Stimulated activated CD4-positive, alpha-beta T cell treated with anti-CD3 and anti-CD28 coated beads, Interleukin-12 subunit alpha, Interleukin-12 subunit beta, amount 100 ng/mL, for 48 hours (primary cell): Measurements from ENCODE around the gene BTG1.

ENCODE experiments used
- DNase-seq, 3 donors: peaks; one replicate each; pipeline ENCODE4 v3.0.0-alpha.2; 2020; ENCODE audit warnings: low read depth in 2 of 3, low spot score in 1 of 3

The BTG1 gene

GRCh38 chr12:92133795-92134637, 11.6 kb downstream of the BTG1 start:
- DNase-seq: no peak

DNA sequence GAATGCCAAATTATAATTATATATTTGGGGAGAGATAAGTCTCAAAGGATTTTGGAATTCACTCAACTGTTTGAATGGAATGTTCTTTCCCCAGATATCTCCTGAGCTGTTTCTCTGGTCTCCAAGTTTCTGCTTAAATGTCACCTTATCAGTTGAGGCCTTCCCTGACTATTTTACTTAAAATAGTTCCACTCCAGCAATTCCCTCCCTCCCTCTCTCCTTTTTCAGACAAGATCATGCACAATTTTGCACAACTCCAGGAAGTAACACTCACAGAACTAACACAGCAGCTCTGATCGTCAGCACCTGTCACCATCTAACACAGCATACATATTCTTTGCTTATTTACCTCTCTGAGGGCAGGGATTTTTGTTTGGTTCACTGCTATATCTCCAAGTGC, 12.5 kb downstream of the BTG1 start:
- DNase-seq: no peak

- no peak for DNase-seq
Observed at GRCh38 chr12:92132288-92132687, 13.4 kb downstream of the BTG1 start.

DNA sequence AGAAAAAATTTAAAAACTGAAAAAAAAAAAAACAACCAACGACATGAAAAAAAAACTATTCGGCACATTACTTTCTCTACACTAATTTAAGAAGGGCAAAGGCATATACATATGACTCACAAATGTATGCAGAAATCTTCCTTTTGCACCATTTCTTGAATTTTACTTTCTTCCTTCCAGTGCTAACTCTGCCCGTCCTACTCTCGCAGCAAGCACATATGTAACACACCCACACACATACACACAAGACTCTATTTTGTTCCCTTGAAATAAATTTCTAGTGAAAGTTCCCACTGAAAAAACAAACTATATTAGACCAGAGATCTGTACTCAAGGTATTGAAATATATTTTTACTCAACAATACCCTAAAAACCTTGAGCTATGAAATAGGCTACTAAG, 14.6 kb downstream of the BTG1 start:
- DNase-seq: no peak

DNA sequence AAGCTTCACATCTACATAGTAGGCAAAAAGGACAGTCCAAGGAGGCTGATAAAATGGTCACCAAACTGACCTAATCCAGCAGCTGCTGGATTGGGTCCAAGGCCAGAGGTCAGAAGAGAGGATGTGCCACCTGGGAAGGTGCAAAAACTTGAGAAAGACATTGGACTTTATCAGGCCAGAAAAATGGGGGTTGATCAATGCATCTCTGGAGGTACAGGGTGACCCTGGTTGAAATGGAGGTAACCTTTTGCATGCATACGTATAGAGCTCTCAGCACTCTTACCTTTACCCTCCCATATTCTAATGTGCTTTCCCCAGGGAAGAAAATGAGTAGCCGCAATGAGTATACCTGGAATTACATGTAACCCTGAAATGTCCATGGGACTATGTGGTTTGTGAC, 16.0 kb downstream of the BTG1 start:
- no peak for DNase-seq

- DNase-seq: no peak
Observed at GRCh38 chr12:92128612-92129011, 17.0 kb downstream of the BTG1 start.

GRCh38 chr12:92124689-92125029, 21.0 kb downstream of the BTG1 start:
- no peak for DNase-seq

DNA sequence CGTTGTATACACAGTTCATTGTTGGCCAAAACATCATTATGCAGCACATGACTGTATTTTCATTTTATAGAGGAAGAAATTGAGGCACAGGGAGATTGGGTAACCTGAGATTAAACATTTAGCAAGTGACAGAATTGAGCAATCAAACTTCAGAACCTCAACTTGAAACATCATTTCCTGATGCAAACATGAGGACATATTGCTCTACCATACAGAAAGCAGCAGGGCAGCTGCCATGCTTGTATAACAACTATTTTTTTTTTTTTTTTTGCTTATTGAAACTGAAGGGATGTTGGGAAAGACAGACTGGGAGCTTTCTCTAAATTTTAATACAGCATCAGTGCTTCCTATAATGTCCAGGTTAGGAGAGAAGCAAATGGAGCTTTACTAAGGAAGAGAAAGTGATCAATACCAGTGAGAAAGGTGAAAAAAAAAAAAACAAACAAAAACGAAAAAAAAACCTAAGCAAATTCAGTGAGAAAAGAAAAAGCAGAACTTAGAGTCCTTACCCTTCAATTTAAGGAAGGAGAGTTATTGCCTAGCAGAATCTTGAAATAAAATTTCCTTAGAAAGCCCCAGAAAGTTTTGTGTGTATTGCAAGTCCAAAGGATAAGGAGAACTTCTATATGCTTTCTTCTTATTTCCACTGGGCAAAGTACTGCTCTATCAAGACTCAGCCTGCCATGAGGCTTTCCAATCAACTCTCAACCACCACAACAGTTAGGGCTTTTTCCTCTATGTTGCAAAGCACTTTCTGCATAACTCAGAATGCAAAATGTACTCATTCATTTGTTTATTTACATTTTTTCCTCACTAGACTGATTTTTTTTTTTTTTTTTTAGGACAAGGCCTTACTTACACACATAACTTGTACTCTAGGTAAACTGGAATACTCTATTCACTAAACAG, 21.6 kb downstream of the BTG1 start:
- DNase-seq: no peak

DNA sequence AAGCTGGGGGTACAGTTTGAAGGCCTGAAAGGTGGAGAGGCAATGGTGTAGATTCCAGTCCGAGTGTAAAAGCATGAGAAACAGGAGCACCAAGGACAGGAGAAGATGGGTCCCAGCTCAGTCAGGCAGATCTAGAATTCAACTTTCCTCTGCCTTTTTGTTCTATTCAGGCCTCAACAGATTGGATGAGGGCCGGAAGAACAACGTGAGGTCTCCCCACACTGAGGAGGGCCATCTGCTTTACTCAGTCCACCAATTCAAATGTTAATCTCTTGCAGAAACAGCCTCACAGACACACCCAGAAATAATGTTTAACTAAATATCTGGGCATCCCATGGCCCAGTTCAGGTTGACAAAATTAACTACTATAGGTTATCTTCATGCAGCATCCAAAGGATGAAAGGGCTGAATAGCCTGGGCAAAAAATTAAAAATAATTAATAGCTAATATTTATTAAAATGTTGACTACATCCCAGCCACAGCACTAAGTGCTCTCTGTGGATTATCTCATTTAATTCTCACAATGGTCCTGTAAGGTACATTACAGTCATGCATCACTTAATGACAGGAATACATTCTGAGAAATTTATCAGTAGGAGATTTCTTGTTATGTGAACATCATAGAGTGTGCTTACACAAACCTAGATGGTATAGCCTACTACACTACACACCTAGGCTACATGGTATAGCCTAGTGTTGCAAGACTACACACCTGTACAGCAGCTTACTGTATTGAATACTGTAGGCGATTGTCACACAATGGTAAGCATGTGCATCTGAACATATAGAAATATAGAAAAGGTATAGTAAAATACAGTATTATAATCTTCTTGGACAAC, 22.5 kb downstream of the BTG1 start:
- no peak for DNase-seq

DNA sequence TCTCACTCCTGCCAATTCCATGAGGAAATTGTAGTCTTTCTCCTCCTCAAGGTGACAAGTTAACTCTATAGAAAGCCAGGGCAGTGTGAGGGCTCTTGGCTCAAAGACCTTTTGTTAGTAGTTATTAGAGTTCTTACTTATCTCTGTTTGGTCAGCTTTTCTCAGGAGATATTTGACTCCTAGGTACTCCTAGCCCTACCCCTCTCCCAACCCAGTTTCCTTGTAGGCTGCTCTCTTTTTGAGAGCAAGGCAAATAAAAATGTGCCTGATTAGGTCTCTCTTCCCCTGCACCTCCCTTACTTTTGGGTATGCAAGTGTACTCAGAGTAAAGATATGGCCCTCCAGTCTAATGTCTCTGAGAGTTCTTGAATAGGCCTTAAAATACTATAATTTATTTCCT, 23.8 kb downstream of the BTG1 start:
- DNase-seq: no peak

DNA sequence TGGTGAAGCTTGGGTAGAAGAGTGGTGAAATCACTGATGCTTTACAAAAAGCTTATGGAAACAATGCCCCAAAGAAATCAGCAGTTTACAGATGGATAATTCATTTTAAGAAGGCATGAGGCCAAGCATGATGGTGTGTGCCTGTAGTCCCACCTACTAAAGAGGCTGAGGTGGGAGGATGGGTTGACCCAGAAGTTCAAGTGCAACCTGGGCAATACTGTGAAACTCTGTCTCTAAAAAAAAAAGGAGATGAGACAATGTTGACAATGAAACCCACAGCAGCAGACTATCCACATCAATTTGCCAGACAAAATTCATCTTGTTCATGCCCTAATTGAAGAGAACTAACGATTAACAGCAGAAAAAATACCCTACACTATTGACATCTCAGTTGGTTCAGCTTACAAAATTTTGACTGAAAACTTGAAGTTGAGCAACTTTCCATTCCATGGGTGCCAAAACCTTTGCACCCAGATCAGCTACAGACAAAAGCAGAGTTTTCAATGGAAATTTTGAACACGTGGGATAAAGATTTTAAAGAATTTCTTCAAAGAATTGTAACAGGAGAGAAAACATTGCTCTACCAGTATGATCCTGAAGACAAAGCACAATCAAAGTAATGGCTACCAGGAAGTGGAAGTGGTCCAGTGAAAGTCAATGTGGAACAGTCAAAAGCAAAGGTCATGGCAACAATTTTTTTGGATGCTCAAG, 26.7 kb downstream of the BTG1 start:
- DNase-seq: no peak

GRCh38 chr12:92114834-92115233, 30.8 kb downstream of the BTG1 start:
- DNase-seq: no peak

- no peak for DNase-seq
Observed at GRCh38 chr12:92111256-92111655, 34.4 kb downstream of the BTG1 start.

DNA sequence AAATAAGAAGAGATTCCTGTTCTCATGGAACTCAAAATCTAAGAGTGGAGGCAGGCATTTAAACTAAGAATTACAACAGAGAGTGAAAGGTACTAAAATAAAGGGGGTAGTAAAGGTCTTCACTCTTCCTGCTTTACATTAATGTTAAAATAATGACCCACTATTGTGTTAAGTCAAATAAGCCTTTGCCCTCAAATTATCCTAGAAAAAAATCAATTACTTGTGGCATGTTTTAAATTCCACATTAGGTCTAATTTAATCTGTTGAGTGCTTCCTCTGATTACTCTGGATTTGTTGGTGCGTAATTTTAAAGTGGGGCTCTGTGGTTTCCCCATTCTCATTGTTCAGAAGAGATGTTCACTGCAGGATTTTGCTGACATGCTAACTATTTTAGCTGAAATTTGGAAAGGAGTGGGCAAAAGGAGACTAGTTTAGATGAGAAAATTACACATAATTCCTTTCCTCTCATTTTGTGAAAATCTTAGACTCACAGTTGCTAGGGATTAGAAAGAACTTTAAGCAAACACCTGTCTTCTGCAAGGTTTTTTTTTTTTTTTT, 35.5 kb downstream of the BTG1 start:
- DNase-seq: no peak

DNA sequence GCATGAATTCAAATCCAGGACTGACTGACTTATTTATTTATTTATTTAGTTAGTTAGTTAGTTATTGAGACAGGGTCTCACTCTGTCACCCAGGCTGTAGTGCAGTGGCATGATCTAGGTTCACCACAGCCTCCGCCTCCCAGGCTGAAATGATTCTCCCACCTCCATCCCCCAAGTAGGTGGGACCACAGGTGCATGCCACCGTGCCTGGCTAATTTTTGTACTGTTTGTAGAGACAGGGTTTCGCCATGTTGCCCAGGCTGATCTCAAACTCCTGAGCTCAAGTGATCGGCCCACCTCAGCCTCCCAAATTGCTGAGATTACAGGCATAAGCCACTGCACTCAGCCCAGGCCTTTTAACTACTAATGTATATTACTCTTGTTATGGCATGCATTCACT, 36.0 kb downstream of the BTG1 start:
- no peak for DNase-seq

DNA sequence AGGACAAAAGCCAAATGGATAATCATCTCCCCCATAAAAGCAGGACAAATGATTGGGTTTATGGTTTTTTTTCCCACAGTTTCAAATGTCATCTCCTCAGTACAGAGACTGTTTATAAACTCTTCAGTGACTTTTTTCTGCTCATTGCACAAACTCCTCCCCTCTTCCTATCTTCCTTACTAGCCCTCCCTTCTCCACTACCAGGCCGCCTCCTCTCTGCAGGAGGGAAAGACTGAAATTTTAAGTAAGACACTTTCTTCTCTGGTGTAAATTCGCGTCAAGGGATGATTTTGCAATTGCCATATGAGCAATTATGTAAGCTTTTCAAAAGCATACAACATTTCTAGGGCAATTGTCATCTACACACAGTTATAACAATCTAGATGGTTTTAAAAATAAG, 37.0 kb downstream of the BTG1 start:
- no peak for DNase-seq

DNA sequence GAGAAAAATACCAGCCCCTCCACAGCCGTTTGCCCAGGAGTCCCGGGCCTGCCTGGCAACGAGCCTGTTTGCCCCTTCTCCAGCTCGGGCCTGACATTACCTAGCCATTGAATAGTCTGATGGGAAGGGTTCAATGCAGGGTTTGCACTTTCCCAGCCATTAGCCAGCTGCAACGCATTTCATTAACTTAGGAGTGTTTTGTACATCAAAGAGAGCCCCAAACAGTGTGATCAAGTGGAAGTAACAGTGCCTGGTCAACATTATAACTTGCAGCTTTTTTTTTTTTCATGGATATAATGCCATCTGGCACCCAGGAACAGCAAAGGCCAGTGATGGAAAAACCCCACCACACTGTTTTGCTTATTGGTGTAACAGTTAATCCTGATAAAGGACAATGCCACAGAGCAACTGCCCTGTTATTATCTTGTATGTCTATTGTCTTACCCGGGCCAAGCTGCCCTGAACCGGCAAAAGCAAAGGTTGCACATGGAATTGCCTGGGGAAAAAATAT, 38.0 kb downstream of the BTG1 start:
- DNase-seq: no peak

GRCh38 chr12:92107094-92107493, 38.6 kb downstream of the BTG1 start:
- no peak for DNase-seq

GRCh38 chr12:92105676-92106075, 40.0 kb downstream of the BTG1 start:
- no peak for DNase-seq

- DNase-seq: no peak
Observed at GRCh38 chr12:92105110-92105509, 40.5 kb downstream of the BTG1 start.
